ENCODE measurements around the gene UVRAG.

UVRAG gene

GRCh38 chr11:75834728-75835127 is 19.7 kb downstream of the UVRAG start:
- Histone ChIP-seq H3K4me1 (ENCODE audit: control insufficient read depth, insufficient read depth, low read depth, low read length) (no peaks in the 10 kb centered on the region), H3K27me3 (ENCODE audit: control insufficient read depth in 1 of 2, insufficient read depth in 1 of 2, low read length in 2 of 2) (no peaks in the 10 kb centered on the region), H3K18ac (ENCODE audit: low read depth in 1 of 2, low read length in 2 of 2) (no peak overlapping the region), H2AK5ac (ENCODE audit: low read length, severe bottlenecking) (no peak overlapping the region), H3K23ac (ENCODE audit: low read length in 2 of 2) (no peak overlapping the region), H3K27ac (ENCODE audit: low read length, poor library complexity, severe bottlenecking) (no peak overlapping the region), H3K4me3 (ENCODE audit: insufficient read depth in 1 of 2, low read depth in 1 of 2, low read length in 2 of 2) (no peak overlapping the region), H3K79me1 (replicated peaks; ENCODE audit: low read length, poor library complexity, severe bottlenecking) (peaks cover 27% of the 10 kb centered on the region), H2BK15ac (ENCODE audit: low read depth, poor library complexity, severe bottlenecking) (no peak overlapping the region), H4K91ac (ENCODE audit: low read length) (no peak overlapping the region), H3K4me2 (ENCODE audit: low read length, poor library complexity, severe bottlenecking) (no peak overlapping the region), H3K4ac (ENCODE audit: low read depth in 1 of 2, low read length in 2 of 2) (no peak overlapping the region), H3K9ac (ENCODE audit: low read length) (no peak overlapping the region), H3K36me3 (ENCODE audit: control insufficient read depth in 1 of 2, insufficient read depth in 2 of 2, low read depth in 1 of 2, low read length in 2 of 2) (peaks cover 5 to 14% of the 10 kb centered on the region in 2 experiments), H2AFZ (ENCODE audit: low read depth, low read length) (no peak overlapping the region), H2BK12ac (ENCODE audit: low read length in 2 of 2) (no peak overlapping the region), H4K8ac (ENCODE audit: low read length) (no peak overlapping the region), H3K9me3 (ENCODE audit: control insufficient read depth, low read length) (no peaks in the 10 kb centered on the region), H2BK120ac (ENCODE audit: low read depth, low read length) (no peak overlapping the region), H2BK5ac (ENCODE audit: low read depth, low read length, poor library complexity, severe bottlenecking) (no peak overlapping the region), H3K14ac (ENCODE audit: low read length in 2 of 2) (no peak overlapping the region)
- WGBS: 100% methylated on average over 1 of the region's 3 CpGs
- no peak for DNase-seq

- DNase-seq: no peak
- no peaks in the 10 kb centered on the region for H3K9me3 ChIP-seq (ENCODE audit: control insufficient read depth, low read length)
- no peak overlapping the region for H3K4me2 ChIP-seq (ENCODE audit: low read length, poor library complexity, severe bottlenecking)
- no peak overlapping the region for H3K4me3 ChIP-seq (ENCODE audit: insufficient read depth in 1 of 2, low read depth in 1 of 2, low read length in 2 of 2)
- H2AK5ac ChIP-seq (ENCODE audit: low read length, severe bottlenecking): no peak overlapping the region
- no peak overlapping the region for H3K9ac ChIP-seq (ENCODE audit: low read length)
- H2BK15ac ChIP-seq (ENCODE audit: low read depth, poor library complexity, severe bottlenecking): no peak overlapping the region
- H4K8ac ChIP-seq (ENCODE audit: low read length): no peak overlapping the region
- H3K36me3 ChIP-seq (ENCODE audit: control insufficient read depth in 1 of 2, insufficient read depth in 2 of 2, low read depth in 1 of 2, low read length in 2 of 2): peaks cover 5 to 9% of the 10 kb centered on the region in 2 experiments
- no peak overlapping the region for H2BK5ac ChIP-seq (ENCODE audit: low read depth, low read length, poor library complexity, severe bottlenecking)
- H3K4ac ChIP-seq (ENCODE audit: low read depth in 1 of 2, low read length in 2 of 2): no peak overlapping the region
- H2BK12ac ChIP-seq (ENCODE audit: low read length in 2 of 2): no peak overlapping the region
- H3K79me1 ChIP-seq (replicated peaks; ENCODE audit: low read length, poor library complexity, severe bottlenecking): peaks cover 25% of the 10 kb centered on the region
- no peaks in the 10 kb centered on the region for H3K4me1 ChIP-seq (ENCODE audit: control insufficient read depth, insufficient read depth, low read depth, low read length)
- 99% methylated on average over 3 of the region's 3 CpGs for WGBS
- H3K18ac ChIP-seq (ENCODE audit: low read depth in 1 of 2, low read length in 2 of 2): no peak overlapping the region
- no peaks in the 10 kb centered on the region for H3K27me3 ChIP-seq (ENCODE audit: control insufficient read depth in 1 of 2, insufficient read depth in 1 of 2, low read length in 2 of 2)
- H2BK120ac ChIP-seq (ENCODE audit: low read depth, low read length): no peak overlapping the region
- H3K23ac ChIP-seq (ENCODE audit: low read length in 2 of 2): no peak overlapping the region
- no peak overlapping the region for H4K91ac ChIP-seq (ENCODE audit: low read length)
- no peak overlapping the region for H3K14ac ChIP-seq (ENCODE audit: low read length in 2 of 2)
- H2AFZ ChIP-seq (ENCODE audit: low read depth, low read length): no peak overlapping the region
- H3K27ac ChIP-seq (ENCODE audit: low read length, poor library complexity, severe bottlenecking): no peak overlapping the region
Measured at GRCh38 chr11:75836417-75836816, 21.4 kb downstream of the UVRAG start.

GRCh38 chr11:75839851-75840250 is 24.8 kb downstream of the UVRAG start:
- Histone ChIP-seq H3K27me3 (ENCODE audit: control insufficient read depth in 1 of 2, insufficient read depth in 1 of 2, low read length in 2 of 2) (no peaks in the 10 kb centered on the region), H3K9me3 (ENCODE audit: control insufficient read depth, low read length) (no peaks in the 10 kb centered on the region), H3K9ac (ENCODE audit: low read length) (no peak overlapping the region), H3K14ac (ENCODE audit: low read length in 2 of 2) (no peak overlapping the region), H2BK12ac (ENCODE audit: low read length in 2 of 2) (no peak overlapping the region), H2AFZ (ENCODE audit: low read depth, low read length) (no peak overlapping the region), H3K4me1 (ENCODE audit: control insufficient read depth, insufficient read depth, low read depth, low read length) (no peaks in the 10 kb centered on the region), H3K4ac (ENCODE audit: low read depth in 1 of 2, low read length in 2 of 2) (no peak overlapping the region), H3K18ac (ENCODE audit: low read depth in 1 of 2, low read length in 2 of 2) (no peak overlapping the region), H3K23ac (ENCODE audit: low read length in 2 of 2) (no peak overlapping the region), H3K36me3 (ENCODE audit: control insufficient read depth in 1 of 2, insufficient read depth in 2 of 2, low read depth in 1 of 2, low read length in 2 of 2) (peaks cover 5 to 9% of the 10 kb centered on the region in 2 experiments), H3K4me2 (ENCODE audit: low read length, poor library complexity, severe bottlenecking) (no peak overlapping the region), H3K4me3 (ENCODE audit: insufficient read depth in 1 of 2, low read depth in 1 of 2, low read length in 2 of 2) (no peak overlapping the region), H3K27ac (ENCODE audit: low read length, poor library complexity, severe bottlenecking) (no peak overlapping the region), H3K79me1 (replicated peaks; ENCODE audit: low read length, poor library complexity, severe bottlenecking) (peaks cover 13% of the 10 kb centered on the region), H2BK5ac (ENCODE audit: low read depth, low read length, poor library complexity, severe bottlenecking) (no peak overlapping the region), H2BK120ac (ENCODE audit: low read depth, low read length) (no peak overlapping the region), H2BK15ac (ENCODE audit: low read depth, poor library complexity, severe bottlenecking) (no peak overlapping the region), H2AK5ac (ENCODE audit: low read length, severe bottlenecking) (no peak overlapping the region), H4K91ac (ENCODE audit: low read length) (no peak overlapping the region), H4K8ac (ENCODE audit: low read length) (no peak overlapping the region)
- no peak for DNase-seq

- 91% methylated on average over 1 of the region's 1 CpG for WGBS
- no peak overlapping the region for H3K27ac ChIP-seq (ENCODE audit: low read length, poor library complexity, severe bottlenecking)
- no peak overlapping the region for H3K9ac ChIP-seq (ENCODE audit: low read length)
- H2BK12ac ChIP-seq (ENCODE audit: low read length in 2 of 2): no peak overlapping the region
- no peak overlapping the region for H2AK5ac ChIP-seq (ENCODE audit: low read length, severe bottlenecking)
- no peak overlapping the region for H2AFZ ChIP-seq (ENCODE audit: low read depth, low read length)
- no peaks in the 10 kb centered on the region for H3K4me1 ChIP-seq (ENCODE audit: control insufficient read depth, insufficient read depth, low read depth, low read length)
- no peak overlapping the region for H2BK120ac ChIP-seq (ENCODE audit: low read depth, low read length)
- H3K23ac ChIP-seq (ENCODE audit: low read length in 2 of 2): no peak overlapping the region
- H3K79me1 ChIP-seq (replicated peaks; ENCODE audit: low read length, poor library complexity, severe bottlenecking): peaks cover 16% of the 10 kb centered on the region
- no peak overlapping the region for H3K4me2 ChIP-seq (ENCODE audit: low read length, poor library complexity, severe bottlenecking)
- DNase-seq: no peak
- no peak overlapping the region for H3K18ac ChIP-seq (ENCODE audit: low read depth in 1 of 2, low read length in 2 of 2)
- no peak overlapping the region for H3K4ac ChIP-seq (ENCODE audit: low read depth in 1 of 2, low read length in 2 of 2)
- H3K9me3 ChIP-seq (ENCODE audit: control insufficient read depth, low read length): no peaks in the 10 kb centered on the region
- H3K27me3 ChIP-seq (ENCODE audit: control insufficient read depth in 1 of 2, insufficient read depth in 1 of 2, low read length in 2 of 2): no peaks in the 10 kb centered on the region
- H2BK15ac ChIP-seq (ENCODE audit: low read depth, poor library complexity, severe bottlenecking): no peak overlapping the region
- H2BK5ac ChIP-seq (ENCODE audit: low read depth, low read length, poor library complexity, severe bottlenecking): no peak overlapping the region
- no peak overlapping the region for H4K91ac ChIP-seq (ENCODE audit: low read length)
- H3K36me3 ChIP-seq (ENCODE audit: control insufficient read depth in 1 of 2, insufficient read depth in 2 of 2, low read depth in 1 of 2, low read length in 2 of 2): peaks cover 5 to 9% of the 10 kb centered on the region in 2 experiments
- no peak overlapping the region for H3K14ac ChIP-seq (ENCODE audit: low read length in 2 of 2)
- no peak overlapping the region for H4K8ac ChIP-seq (ENCODE audit: low read length)
- H3K4me3 ChIP-seq (ENCODE audit: insufficient read depth in 1 of 2, low read depth in 1 of 2, low read length in 2 of 2): no peak overlapping the region
Measured at GRCh38 chr11:75840522-75840921, 25.5 kb downstream of the UVRAG start.

Data from mesenchymal stem cell (in vitro differentiated cells and primary cell).